Effector memory CD4-positive, alpha-beta T cell (primary cell): Measurements from ENCODE around the gene MSI2.

Experiments
- DNase-seq, 3 donors: peaks; one replicate each; pipeline ENCODE4 v3.0.0-alpha.2; 2020
- H3K27ac ChIP-seq: 2 replicates; pipeline ENCODE4 v1.7.0; 2013; ENCODE audit warnings: mild to moderate bottlenecking, low read length, moderate library complexity; ENCODE audit not compliant: insufficient read depth, poor library complexity, severe bottlenecking
- H3K27me3 ChIP-seq: replicated peaks from 2 replicates; pipeline ENCODE4 v1.7.0; 2013; ENCODE audit warnings: mild to moderate bottlenecking, low read length; ENCODE audit not compliant: insufficient read depth, control insufficient read depth, poor library complexity, severe bottlenecking
- H3K36me3 ChIP-seq: 2 replicates; pipeline ENCODE4 v1.7.0; 2013; ENCODE audit warnings: mild to moderate bottlenecking, low read length, moderate library complexity; ENCODE audit not compliant: control insufficient read depth, insufficient read depth
- H3K4me1 ChIP-seq: 2 replicates; pipeline ENCODE4 v1.7.0; 2013; ENCODE audit warnings: low read length, mild to moderate bottlenecking; ENCODE audit not compliant: control insufficient read depth, insufficient read depth, poor library complexity, severe bottlenecking
- H3K4me3 ChIP-seq: 2 replicates; pipeline ENCODE4 v1.7.0; 2013; ENCODE audit warnings: low read length, low read depth, mild to moderate bottlenecking; ENCODE audit not compliant: insufficient read depth, poor library complexity, severe bottlenecking
- H3K9me3 ChIP-seq: 2 replicates; pipeline ENCODE4 v1.7.0; 2013; ENCODE audit warnings: mild to moderate bottlenecking, low read length, moderate library complexity; ENCODE audit not compliant: control insufficient read depth

Gene MSI2

GRCh38 chr17:57395721-57396321, 139.5 kb downstream of the MSI2 start:
- Histone ChIP-seq H3K27ac (no peak overlapping the region), H3K4me3 (no peak overlapping the region), H3K36me3 (no peaks in the 10 kb centered on the region), H3K4me1 (no peaks in the 10 kb centered on the region), H3K9me3 (no peaks in the 10 kb centered on the region), H3K27me3 (no peaks in the 10 kb centered on the region)
- DNase-seq = no peak

- DNase-seq = no peak
- Histone ChIP-seq H3K4me1 (no peaks in the 10 kb centered on the region), H3K4me3 (no peak overlapping the region), H3K27me3 (no peaks in the 10 kb centered on the region), H3K9me3 (no peaks in the 10 kb centered on the region), H3K27ac (no peak overlapping the region), H3K36me3 (peaks cover 6% of the 10 kb centered on the region)
Measured at GRCh38 chr17:57396511-57396921, 140.2 kb downstream of the MSI2 start.

- Histone ChIP-seq H3K9me3 (no peaks in the 10 kb centered on the region), H3K36me3 (peaks cover 12% of the 10 kb centered on the region), H3K4me3 (no peak overlapping the region), H3K27me3 (no peaks in the 10 kb centered on the region), H3K27ac (no peak overlapping the region), H3K4me1 (no peaks in the 10 kb centered on the region)
- DNase-seq = no peak
Measured at GRCh38 chr17:57397402-57397801, 141.1 kb downstream of the MSI2 start.

GRCh38 chr17:57399690-57400089, 143.4 kb downstream of the MSI2 start:
- Histone ChIP-seq H3K4me1 (no peaks in the 10 kb centered on the region), H3K4me3 (no peak overlapping the region), H3K36me3 (peaks cover 12% of the 10 kb centered on the region), H3K27me3 (no peaks in the 10 kb centered on the region), H3K9me3 (no peaks in the 10 kb centered on the region), H3K27ac (no peak overlapping the region)
- DNase-seq = no peak

GRCh38 chr17:57400648-57401047, 144.3 kb downstream of the MSI2 start:
- no peak for DNase-seq
- Histone ChIP-seq H3K4me1 (no peaks in the 10 kb centered on the region), H3K9me3 (no peaks in the 10 kb centered on the region), H3K4me3 (no peak overlapping the region), H3K36me3 (peaks cover 12% of the 10 kb centered on the region), H3K27me3 (no peaks in the 10 kb centered on the region), H3K27ac (no peak overlapping the region)

- Histone ChIP-seq H3K36me3 (peaks cover 12% of the 10 kb centered on the region), H3K4me3 (no peak overlapping the region), H3K27ac (no peak overlapping the region), H3K4me1 (no peaks in the 10 kb centered on the region), H3K9me3 (no peaks in the 10 kb centered on the region), H3K27me3 (no peaks in the 10 kb centered on the region)
- DNase-seq = no peak
Measured at GRCh38 chr17:57401556-57402488, 145.5 kb downstream of the MSI2 start.

GRCh38 chr17:57402681-57403180, 146.4 kb downstream of the MSI2 start:
- Histone ChIP-seq H3K27me3 (no peaks in the 10 kb centered on the region), H3K4me1 (no peaks in the 10 kb centered on the region), H3K36me3 (peaks cover 12% of the 10 kb centered on the region), H3K27ac (no peak overlapping the region), H3K9me3 (no peaks in the 10 kb centered on the region), H3K4me3 (no peak overlapping the region)
- DNase-seq = no peak

GRCh38 chr17:57403236-57403635, 146.9 kb downstream of the MSI2 start:
- H3K27ac ChIP-seq = no peak overlapping the region
- no peak overlapping the region for H3K4me3 ChIP-seq
- peaks cover 12% of the 10 kb centered on the region for H3K36me3 ChIP-seq
- no peaks in the 10 kb centered on the region for H3K4me1 ChIP-seq
- no peaks in the 10 kb centered on the region for H3K9me3 ChIP-seq
- no peak for DNase-seq
- no peaks in the 10 kb centered on the region for H3K27me3 ChIP-seq

GRCh38 chr17:57404073-57404472, 147.8 kb downstream of the MSI2 start:
- Histone ChIP-seq H3K9me3 (no peaks in the 10 kb centered on the region), H3K4me1 (no peaks in the 10 kb centered on the region), H3K36me3 (peaks cover 12% of the 10 kb centered on the region), H3K27ac (no peak overlapping the region), H3K27me3 (no peaks in the 10 kb centered on the region), H3K4me3 (no peak overlapping the region)
- no peak for DNase-seq
